Peyer's patch (tissue), 4 donors: Measurements from ENCODE around the gene PGGHG. TPM values are rescaled to one million over a fixed set of nuclear protein-coding genes. Genes with fewer than 3 reads are reported as not detected.
A peak's percentile ranks its signal among the peaks of the same experiment; 100 is the strongest.
"Not testable (repeated sequence)": the region's sequence is repeated elsewhere in the genome, so short reads cannot be mapped to it uniquely, and the experiment has no call there.

ENCODE experiments used
- DNase-seq, 3 donors: peaks; one replicate each; pipeline ENCODE4 v3.0.0-alpha.2; 2017 to 2019
- H3K27ac ChIP-seq, 4 donors: fragments of 200-600 bp; sonication (generic); one replicate each; pipeline ENCODE4 v1.5.1; 2016 to 2019
- H3K27me3 ChIP-seq, 2 donors: fragments of 200-600 bp; sonication (generic); one replicate each; pipeline ENCODE4 v1.5.1; 2019
- H3K36me3 ChIP-seq, 3 donors: fragments of 200-600 bp; sonication (generic); one replicate each; pipeline ENCODE4 v1.5.1; 2016 to 2019
- H3K4me1 ChIP-seq, 4 donors: fragments of 200-600 bp; sonication (generic); one replicate each; pipeline ENCODE4 v1.5.1; 2016 to 2019
- H3K4me3 ChIP-seq, 4 donors: fragments of 200-600 bp; sonication (generic); 1 replicate in 3 of 4; 2 replicates in 1 of 4; pipeline ENCODE4 v1.5.1; 2016 to 2019; ENCODE audit warnings: mild to moderate bottlenecking in 1 of 4
- H3K9me3 ChIP-seq, 4 donors: fragments of 200-600 bp; sonication (generic); one replicate each; pipeline ENCODE4 v1.5.1; 2016 to 2019; ENCODE audit warnings: mild to moderate bottlenecking in 1 of 4
- CTCF ChIP-seq, 6 experiments: fragments of 450-650 bp in 4 of 6; fragments of 200-600 bp in 2 of 6; sonication (generic) in 1 of 6; IDR thresholded peaks; one replicate each; pipeline ENCODE4 v1.5.1; 2017 to 2019; ENCODE audit warnings: antibody characterized with exemption in 6 of 6, mild to moderate bottlenecking in 3 of 6, moderate library complexity in 1 of 6
- POLR2A ChIP-seq, 2 donors: fragments of 450-650 bp; IDR thresholded peaks; one replicate each; pipeline ENCODE4 v1.5.1; 2017; ENCODE audit warnings: antibody characterized with exemption in 2 of 2, mild to moderate bottlenecking in 2 of 2, moderate library complexity in 2 of 2
- total RNA-seq, 4 donors: library from RNA; depleted of rRNA; stranded (reverse); fragments of >200 nt; gene quantifications; one replicate each; pipeline ENCODE4 v1.1.0, GENCODE V29; 2016

Gene PGGHG
- total RNA-seq, 4 donors from 2014 or later: 94.2 to 385 (median 317) TPM

GRCh38 chr11:315516-315994 is 26.6 kb downstream of the PGGHG start:
- Histone ChIP-seq H3K4me1 (peaks cover 0 to 49% (median 20%) of the 10 kb centered on the region in 4 donors), H3K9me3 (no peaks in the 10 kb centered on the region), H3K27me3 (no peaks in the 10 kb centered on the region), H3K36me3 (no peaks in the 10 kb centered on the region), H3K27ac (peak overlapping the region; percentile 83 to 94 (median 90)), H3K4me3 (peak overlapping the region; percentile 43 to 66 (median 54))
- TF ChIP-seq CTCF (IDR thresholded peaks at IDR 0.05) (no peak), POLR2A (IDR thresholded peaks at IDR 0.05) (no peak)
- DNase-seq: peak in 1 of 3 donors; percentile 48

- Histone ChIP-seq H3K4me3 (peak overlapping the region; percentile 43 to 66 (median 54)), H3K27me3 (no peaks in the 10 kb centered on the region), H3K4me1 (peaks cover 0 to 49% (median 20%) of the 10 kb centered on the region in 4 donors), H3K36me3 (no peaks in the 10 kb centered on the region), H3K9me3 (no peaks in the 10 kb centered on the region), H3K27ac (peak overlapping the region; percentile 83 to 94 (median 90))
- peak in 2 of 3 donors; percentile 68 to 70 for DNase-seq
- no peak for TF ChIP-seq POLR2A (IDR thresholded peaks at IDR 0.05)
- TF ChIP-seq CTCF (IDR thresholded peaks at IDR 0.05): no peak
These were observed 27.2 kb downstream of the PGGHG start for GRCh38 chr11:316031-316701.

GRCh38 chr11:316891-317301 is 28.0 kb downstream of the PGGHG start:
- Histone ChIP-seq H3K4me1 (peaks cover 0 to 46% (median 17%) of the 10 kb centered on the region in 4 donors), H3K36me3 (no peaks in the 10 kb centered on the region), H3K9me3 (no peaks in the 10 kb centered on the region), H3K27me3 (no peaks in the 10 kb centered on the region), H3K4me3 (peak overlapping the region in 3 of 4 donors; percentile 48 to 66 (median 60)), H3K27ac (peak overlapping the region; percentile 83 to 94 (median 90))
- no peak for TF ChIP-seq POLR2A (IDR thresholded peaks at IDR 0.05)
- no peak for TF ChIP-seq CTCF (IDR thresholded peaks at IDR 0.05)
- DNase-seq: no peak

- Histone ChIP-seq H3K4me1 (peaks cover 0 to 36% (median 11%) of the 10 kb centered on the region in 4 donors), H3K27ac (peak overlapping the region; percentile 83 to 94 (median 90)), H3K4me3 (peak overlapping the region in 3 of 4 donors; percentile 20 to 41 (median 35))
- H3K36me3 ChIP-seq, H3K27me3 ChIP-seq, H3K9me3 ChIP-seq: not testable (repeated sequence)
- DNase-seq: peak in 1 of 3 donors; percentile 45
These were observed 28.9 kb downstream of the PGGHG start for GRCh38 chr11:317668-318404.

- peak overlapping the region; percentile 80 to 96 (median 94) for H3K27ac ChIP-seq
- not testable (repeated sequence) for H3K36me3 ChIP-seq, H3K27me3 ChIP-seq, H3K9me3 ChIP-seq
- H3K4me3 ChIP-seq: peak overlapping the region; percentile 46 to 63 (median 54)
- peaks cover 0 to 29% (median 3%) of the 10 kb centered on the region in 4 donors for H3K4me1 ChIP-seq
- peak in 1 of 3 donors; percentile 45 for DNase-seq
These were observed 29.6 kb downstream of the PGGHG start for GRCh38 chr11:318405-319120.

- not testable (repeated sequence) for H3K36me3 ChIP-seq, H3K27me3 ChIP-seq, H3K9me3 ChIP-seq
- peaks cover 0 to 27% (median 2%) of the 10 kb centered on the region in 4 donors for H3K4me1 ChIP-seq
- DNase-seq: peak in 1 of 3 donors; percentile 52
- H3K4me3 ChIP-seq: peak overlapping the region; percentile 46 to 63 (median 54)
- peak overlapping the region; percentile 79 to 96 (median 86) for H3K27ac ChIP-seq
These were observed 30.4 kb downstream of the PGGHG start for GRCh38 chr11:319121-319887.

- Histone ChIP-seq H3K4me1 (peaks cover 0 to 32% (median 2%) of the 10 kb centered on the region in 4 donors), H3K4me3 (peak overlapping the region; percentile 48 to 79 (median 56)), H3K27ac (peak overlapping the region; percentile 79 to 96 (median 86))
- not testable (repeated sequence) for DNase-seq, H3K36me3 ChIP-seq, H3K9me3 ChIP-seq, H3K27me3 ChIP-seq
These were observed 31.0 kb downstream of the PGGHG start for GRCh38 chr11:319888-320273.
